ENCODE results near the gene CHST15. TPM values are rescaled to one million over a fixed set of nuclear protein-coding genes. Genes with fewer than 3 reads are reported as not detected.

The CHST15 gene
- total and polyA plus RNA-seq, 4 donors, result 2.9 to 16.5 (median 6.4) TPM

- H3K4me3 ChIP-seq (ENCODE audit: low read depth in 1 of 3, low read length in 3 of 3), result no peak overlapping the region
- no peak overlapping the region for H3K9ac ChIP-seq (ENCODE audit: low read depth in 1 of 2, low read length in 2 of 2)
- H3K36me3 ChIP-seq (ENCODE audit: control insufficient read depth in 4 of 4, insufficient read depth in 3 of 4, low read depth in 1 of 4, low read length in 3 of 4), result no peaks in the 10 kb centered on the region
- H3K9me3 ChIP-seq (ENCODE audit: control insufficient read depth in 4 of 4, low read length in 3 of 4), result peaks cover 0 to 2% (median 1%) of the 10 kb centered on the region in 4 donors
- TF ChIP-seq HNF4A (conservative IDR thresholded peaks at IDR 0.05) (no peak), SP1 (IDR thresholded peaks at IDR 0.05) (no peak), YY1 (IDR thresholded peaks at IDR 0.05) (no peak), RXRA (IDR thresholded peaks at IDR 0.05) (no peak), ZBTB33 (IDR thresholded peaks at IDR 0.05) (no peak), TAF1 (conservative IDR thresholded peaks at IDR 0.05) (no peak), EGR1 (IDR thresholded peaks at IDR 0.05; ENCODE audit: low read depth in 2 of 2) (no peak), MAX (IDR thresholded peaks at IDR 0.05) (no peak), FOXA1 (IDR thresholded peaks at IDR 0.05) (no peak), FOXA2 (IDR thresholded peaks at IDR 0.05) (no peak), ATF3 (IDR thresholded peaks at IDR 0.05) (no peak), REST (IDR thresholded peaks at IDR 0.05) (no peak), CTCF (IDR thresholded peaks at IDR 0.05; ENCODE audit: low read depth, low read length, missing input control) (no peak), NR2F2 (IDR thresholded peaks at IDR 0.05) (no peak)
- H3K27me3 ChIP-seq (ENCODE audit: control insufficient read depth in 4 of 4, insufficient read depth in 4 of 4, low read length in 3 of 4), result peaks cover 0 to 5% (median 0%) of the 10 kb centered on the region in 4 donors
- peaks cover 0 to 2% (median 0%) of the 10 kb centered on the region in 4 donors for H3K4me1 ChIP-seq (ENCODE audit: control insufficient read depth in 4 of 4, insufficient read depth in 4 of 4, low read length in 3 of 4)
- DNase-seq (ENCODE audit: low spot score), result no peak
- WGBS, result 55% methylated on average over 1 of the region's 1 CpG
- no peak overlapping the region for H3K27ac ChIP-seq (ENCODE audit: low read depth in 1 of 2, low read length in 2 of 2)
Observed at GRCh38 chr10:123986736-123987135, 106.7 kb downstream of the CHST15 start.

GRCh38 chr10:123974406-123974805, 119.0 kb downstream of the CHST15 start:
- H3K9me3 ChIP-seq (ENCODE audit: control insufficient read depth in 4 of 4, low read length in 3 of 4), result peaks cover 0 to 4% (median 0%) of the 10 kb centered on the region in 4 donors
- no peak for DNase-seq (ENCODE audit: low spot score)
- 66% methylated on average over 4 of the region's 4 CpGs for WGBS
- no peak overlapping the region for H3K4me3 ChIP-seq (ENCODE audit: low read depth in 1 of 3, low read length in 3 of 3)
- H3K27me3 ChIP-seq (ENCODE audit: control insufficient read depth in 4 of 4, insufficient read depth in 4 of 4, low read length in 3 of 4), result peaks cover 0 to 13% (median 6%) of the 10 kb centered on the region in 4 donors
- H3K36me3 ChIP-seq (ENCODE audit: control insufficient read depth in 4 of 4, insufficient read depth in 3 of 4, low read depth in 1 of 4, low read length in 3 of 4), result no peaks in the 10 kb centered on the region
- H3K9ac ChIP-seq (ENCODE audit: low read depth in 1 of 2, low read length in 2 of 2), result no peak overlapping the region
- no peaks in the 10 kb centered on the region for H3K4me1 ChIP-seq (ENCODE audit: control insufficient read depth in 4 of 4, insufficient read depth in 4 of 4, low read length in 3 of 4)
- H3K27ac ChIP-seq (ENCODE audit: low read depth in 1 of 2, low read length in 2 of 2), result no peak overlapping the region
- no peak for TF ChIP-seq NR2F2 (IDR thresholded peaks at IDR 0.05)
- no peak for TF ChIP-seq CTCF (IDR thresholded peaks at IDR 0.05; ENCODE audit: low read depth, low read length, missing input control)
- TF ChIP-seq GABPA (IDR thresholded peaks at IDR 0.05 in 1 of 2, conservative IDR thresholded peaks at IDR 0.05 in 1 of 2), result no peak
- TF ChIP-seq YY1 (IDR thresholded peaks at IDR 0.05), result no peak
- no peak for TF ChIP-seq MAX (IDR thresholded peaks at IDR 0.05)
- TF ChIP-seq ZBTB33 (IDR thresholded peaks at IDR 0.05), result no peak
- TF ChIP-seq FOXA2 (IDR thresholded peaks at IDR 0.05), result no peak
